Cardiac muscle cell (in vitro differentiated cells and primary cell): ENCODE results near the gene PDHA2. TPM values are rescaled to one million over a fixed set of nuclear protein-coding genes. Genes with fewer than 3 reads are reported as not detected.
A peak's percentile ranks its signal among the peaks of the same experiment; 100 is the strongest.
"Not testable (repeated sequence)": the region's sequence is repeated elsewhere in the genome, so short reads cannot be mapped to it uniquely, and the experiment has no call there.

Experiments
- DNase-seq, 2 donors: peaks; one replicate each; pipeline versions ENCODE4 v3.0.0 to v3.0.0-alpha.2; 2010 to 2017; ENCODE audit warnings: low read depth in 1 of 2, low spot score in 1 of 2
- H3K27ac ChIP-seq: fragments of 200-600 bp; sonication (generic); 2 replicates; pipeline ENCODE4 v1.5.1; 2016
- H3K27me3 ChIP-seq: fragments of 200-600 bp; sonication (generic); 2 replicates; pipeline ENCODE4 v1.6.0; 2016; ENCODE audit warnings: control low read depth
- H3K36me3 ChIP-seq: fragments of 200-600 bp; sonication (generic); 2 replicates; pipeline ENCODE4 v1.5.1; 2016; ENCODE audit warnings: control low read depth
- H3K4me1 ChIP-seq: fragments of 200-600 bp; sonication (generic); 2 replicates; pipeline ENCODE4 v1.8.1; 2017; ENCODE audit warnings: low read depth, mild to moderate bottlenecking, mixed run types
- H3K4me3 ChIP-seq: fragments of 200-600 bp; sonication (generic); 2 replicates; pipeline ENCODE4 v1.5.1; 2016; ENCODE audit warnings: mild to moderate bottlenecking
- H3K9me3 ChIP-seq: fragments of 200-600 bp; sonication (generic); 2 replicates; pipeline ENCODE4 v1.5.1; 2017; ENCODE audit warnings: low read depth, mild to moderate bottlenecking, control low read depth
- polyA plus RNA-seq: library from polyadenylated mRNA; unstranded; fragments of >200 nt; fragmentation: Nextera tagmentation; extraction: Ambion mirVana; gene quantifications from 2 replicates; pipeline ENCODE4 v1.2.1, GENCODE V29; 2016
- total RNA-seq: library from RNA; depleted of rRNA; stranded (reverse); fragments of >200 nt; gene quantifications from 2 replicates; pipeline ENCODE4 v1.2.3, GENCODE V29; 2016
- TF ChIP-seq, protein P1 (sequence below): IDR thresholded peaks from 2 replicates; pipeline ENCODE4 v1.5.1; 2012; ENCODE audit warnings: low read depth, mild to moderate bottlenecking, low read length

Gene PDHA2
- total and polyA plus RNA-seq, 2 experiments from 2014 or later = not detected

DNA sequence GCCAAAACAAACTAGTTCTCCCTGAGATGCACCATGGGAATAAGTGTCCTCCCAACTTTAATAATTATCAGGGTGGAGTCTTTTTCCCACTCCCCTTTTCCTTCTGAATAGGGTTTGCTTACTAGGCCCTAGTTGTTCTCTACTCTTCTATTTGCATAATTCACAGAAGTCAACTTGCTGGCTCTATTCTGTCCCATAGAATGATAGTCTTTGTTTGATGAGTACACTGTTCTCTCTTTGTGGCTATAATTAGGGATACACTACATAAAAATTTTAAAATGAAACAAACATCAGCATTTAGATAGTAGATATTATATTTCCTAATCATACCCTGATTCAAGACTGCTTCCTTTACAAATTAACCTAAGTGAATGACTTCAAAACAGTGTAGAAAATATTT, 10.3 kb downstream of the PDHA2 start:
- H3K4me1 ChIP-seq = no peaks in the 10 kb centered on the region
- TF ChIP-seq, protein P1, sequence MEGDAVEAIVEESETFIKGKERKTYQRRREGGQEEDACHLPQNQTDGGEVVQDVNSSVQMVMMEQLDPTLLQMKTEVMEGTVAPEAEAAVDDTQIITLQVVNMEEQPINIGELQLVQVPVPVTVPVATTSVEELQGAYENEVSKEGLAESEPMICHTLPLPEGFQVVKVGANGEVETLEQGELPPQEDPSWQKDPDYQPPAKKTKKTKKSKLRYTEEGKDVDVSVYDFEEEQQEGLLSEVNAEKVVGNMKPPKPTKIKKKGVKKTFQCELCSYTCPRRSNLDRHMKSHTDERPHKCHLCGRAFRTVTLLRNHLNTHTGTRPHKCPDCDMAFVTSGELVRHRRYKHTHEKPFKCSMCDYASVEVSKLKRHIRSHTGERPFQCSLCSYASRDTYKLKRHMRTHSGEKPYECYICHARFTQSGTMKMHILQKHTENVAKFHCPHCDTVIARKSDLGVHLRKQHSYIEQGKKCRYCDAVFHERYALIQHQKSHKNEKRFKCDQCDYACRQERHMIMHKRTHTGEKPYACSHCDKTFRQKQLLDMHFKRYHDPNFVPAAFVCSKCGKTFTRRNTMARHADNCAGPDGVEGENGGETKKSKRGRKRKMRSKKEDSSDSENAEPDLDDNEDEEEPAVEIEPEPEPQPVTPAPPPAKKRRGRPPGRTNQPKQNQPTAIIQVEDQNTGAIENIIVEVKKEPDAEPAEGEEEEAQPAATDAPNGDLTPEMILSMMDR = no peak

DNA sequence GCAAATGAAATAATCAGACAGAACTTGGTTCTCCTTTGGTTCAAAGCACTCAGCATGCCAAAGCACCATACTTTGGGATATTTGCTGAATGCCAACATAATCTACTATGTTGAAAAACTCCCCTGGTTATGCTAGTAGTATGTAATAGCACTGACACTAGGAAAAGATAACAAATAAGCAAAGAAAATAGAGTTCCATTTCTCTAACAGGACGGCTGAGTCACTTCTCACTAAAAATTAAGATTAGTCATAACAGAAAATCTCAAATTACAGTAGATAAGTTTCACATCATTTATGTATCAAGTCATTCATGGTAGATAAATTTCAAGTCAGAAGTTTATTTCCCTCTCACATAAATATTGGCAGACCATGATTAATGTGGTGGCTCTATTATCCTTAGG, 17.9 kb downstream of the PDHA2 start:
- no peaks in the 10 kb centered on the region for H3K9me3 ChIP-seq
- no peaks in the 10 kb centered on the region for H3K36me3 ChIP-seq
- no peaks in the 10 kb centered on the region for H3K27me3 ChIP-seq
- TF ChIP-seq, protein P1 = no peak
- no peak overlapping the region for H3K27ac ChIP-seq
- H3K4me1 ChIP-seq = no peaks in the 10 kb centered on the region
- no peak overlapping the region for H3K4me3 ChIP-seq
- DNase-seq = peak in 1 of 2 donors; percentile 30

More for the DNA sequence above, 10.3 kb downstream of the PDHA2 start:
- H3K4me3 ChIP-seq = no peak overlapping the region
- no peaks in the 10 kb centered on the region for H3K9me3 ChIP-seq
- no peaks in the 10 kb centered on the region for H3K36me3 ChIP-seq
- no peak overlapping the region for H3K27ac ChIP-seq
- no peak for DNase-seq
- no peaks in the 10 kb centered on the region for H3K27me3 ChIP-seq

DNA sequence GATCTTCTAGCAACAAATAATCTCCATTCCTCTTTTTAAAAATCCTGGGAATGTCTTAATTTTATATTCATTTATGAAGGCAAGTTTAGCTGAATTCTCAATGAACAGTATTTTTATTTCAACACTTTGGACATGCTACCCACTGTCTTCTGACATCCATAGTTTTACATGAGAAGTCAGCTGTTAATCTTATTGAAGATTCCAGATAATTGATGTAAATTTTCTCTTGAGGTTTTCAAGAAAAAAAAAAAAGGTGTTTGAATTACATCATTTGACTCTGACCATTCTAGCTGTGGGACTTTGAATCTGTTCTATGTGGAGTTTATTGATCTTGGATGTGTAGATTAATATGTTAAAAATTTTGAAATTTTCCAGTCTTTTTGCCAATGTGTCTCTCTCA, 28.0 kb downstream of the PDHA2 start:
- Histone ChIP-seq H3K4me3 (no peak overlapping the region), H3K9me3 (no peaks in the 10 kb centered on the region), H3K27me3 (no peaks in the 10 kb centered on the region), H3K36me3 (no peaks in the 10 kb centered on the region), H3K4me1 (peaks cover 6% of the 10 kb centered on the region), H3K27ac (no peak overlapping the region)
- peak; percentile 27 to 40 for DNase-seq
- TF ChIP-seq, protein P1 = no peak

DNA sequence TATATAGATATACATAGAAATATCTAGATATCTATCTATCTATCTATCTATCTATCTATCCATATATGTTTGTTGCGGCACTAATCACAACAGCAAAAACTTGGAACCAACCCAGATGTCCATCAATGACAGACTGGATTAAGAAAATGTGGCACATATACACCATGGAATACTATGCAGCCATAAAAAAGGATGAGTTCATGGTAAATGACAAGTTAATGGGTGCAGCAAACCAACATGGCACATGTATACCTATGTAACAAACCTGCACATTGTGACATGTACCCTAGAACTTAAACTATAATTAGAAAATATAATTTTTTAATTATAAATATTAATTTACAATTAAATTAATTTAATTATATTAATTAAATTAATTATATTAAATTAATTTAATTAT, 29.5 kb downstream of the PDHA2 start:
- H3K4me3 ChIP-seq, H3K27me3 ChIP-seq, H3K27ac ChIP-seq, H3K4me1 ChIP-seq, DNase-seq, H3K36me3 ChIP-seq, H3K9me3 ChIP-seq: not testable (repeated sequence)

DNA sequence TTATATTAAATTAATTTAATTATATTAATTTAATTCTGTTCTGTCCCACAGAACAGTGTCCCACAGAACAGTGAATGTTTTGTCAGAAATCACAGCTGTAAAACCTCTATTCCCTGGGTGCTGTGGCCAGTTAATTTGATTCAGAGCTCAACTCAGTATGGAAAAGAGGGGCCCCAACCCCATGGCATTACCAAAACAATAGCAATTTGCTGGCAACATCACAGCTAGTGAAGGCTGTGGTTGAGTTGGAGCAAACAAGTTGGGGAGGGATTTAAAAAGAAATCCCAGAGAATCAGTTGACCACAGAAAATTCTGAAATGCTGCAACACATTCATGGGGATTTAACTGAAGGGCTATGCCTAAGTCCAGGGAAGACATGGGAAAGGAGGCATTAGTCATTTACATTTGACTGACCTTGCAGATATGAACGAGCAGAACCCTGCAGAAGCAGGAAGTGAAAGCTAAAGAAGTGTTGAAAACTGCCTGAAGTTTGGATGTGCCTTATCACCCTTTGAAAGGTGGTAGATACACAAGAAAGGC, 30.1 kb downstream of the PDHA2 start:
- H3K9me3 ChIP-seq = no peaks in the 10 kb centered on the region
- H3K27me3 ChIP-seq = no peaks in the 10 kb centered on the region
- no peaks in the 10 kb centered on the region for H3K36me3 ChIP-seq
- H3K4me3 ChIP-seq = no peak overlapping the region
- TF ChIP-seq, protein P1 = no peak
- peaks cover 6% of the 10 kb centered on the region for H3K4me1 ChIP-seq
- H3K27ac ChIP-seq = no peak overlapping the region
- DNase-seq = peak; percentile 14 to 69

DNA sequence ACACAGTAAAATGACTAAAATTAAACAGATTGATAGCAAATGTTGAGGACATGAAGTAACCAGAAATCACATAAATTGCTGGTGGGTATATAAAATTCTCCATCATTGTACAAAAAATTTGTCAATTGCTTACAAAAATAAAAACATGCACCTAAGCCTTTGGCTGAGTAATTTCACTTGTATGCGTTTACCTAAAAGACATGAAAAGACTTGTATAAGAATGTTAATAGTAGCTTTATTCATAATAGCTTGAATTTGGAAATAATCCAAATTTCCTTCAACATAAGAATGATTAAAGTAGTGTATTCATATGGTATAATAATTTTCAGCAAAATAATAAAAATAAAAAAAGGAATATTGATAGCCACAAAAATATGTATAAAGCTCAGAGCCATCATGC, 37.7 kb downstream of the PDHA2 start:
- H3K36me3 ChIP-seq = no peaks in the 10 kb centered on the region
- H3K9me3 ChIP-seq = no peaks in the 10 kb centered on the region
- H3K4me3 ChIP-seq = no peak overlapping the region
- H3K27ac ChIP-seq = no peak overlapping the region
- TF ChIP-seq, protein P1 = no peak
- H3K27me3 ChIP-seq = no peaks in the 10 kb centered on the region
- no peaks in the 10 kb centered on the region for H3K4me1 ChIP-seq
- no peak for DNase-seq
